Epithelial cell of umbilical artery (primary cell): Measurements from ENCODE around the gene BARX1. TPM values are rescaled to one million over a fixed set of nuclear protein-coding genes. Genes with fewer than 3 reads are reported as not detected.

Source experiments
- total RNA-seq: library from RNA; depleted of rRNA; stranded (reverse); fragments of >200 nt; gene quantifications from 2 replicates; pipeline ENCODE4 v1.2.3, GENCODE V29; 2014

The BARX1 gene, protein sequence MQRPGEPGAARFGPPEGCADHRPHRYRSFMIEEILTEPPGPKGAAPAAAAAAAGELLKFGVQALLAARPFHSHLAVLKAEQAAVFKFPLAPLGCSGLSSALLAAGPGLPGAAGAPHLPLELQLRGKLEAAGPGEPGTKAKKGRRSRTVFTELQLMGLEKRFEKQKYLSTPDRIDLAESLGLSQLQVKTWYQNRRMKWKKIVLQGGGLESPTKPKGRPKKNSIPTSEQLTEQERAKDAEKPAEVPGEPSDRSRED
- not detected in 2 replicates for total RNA-seq

DNA sequence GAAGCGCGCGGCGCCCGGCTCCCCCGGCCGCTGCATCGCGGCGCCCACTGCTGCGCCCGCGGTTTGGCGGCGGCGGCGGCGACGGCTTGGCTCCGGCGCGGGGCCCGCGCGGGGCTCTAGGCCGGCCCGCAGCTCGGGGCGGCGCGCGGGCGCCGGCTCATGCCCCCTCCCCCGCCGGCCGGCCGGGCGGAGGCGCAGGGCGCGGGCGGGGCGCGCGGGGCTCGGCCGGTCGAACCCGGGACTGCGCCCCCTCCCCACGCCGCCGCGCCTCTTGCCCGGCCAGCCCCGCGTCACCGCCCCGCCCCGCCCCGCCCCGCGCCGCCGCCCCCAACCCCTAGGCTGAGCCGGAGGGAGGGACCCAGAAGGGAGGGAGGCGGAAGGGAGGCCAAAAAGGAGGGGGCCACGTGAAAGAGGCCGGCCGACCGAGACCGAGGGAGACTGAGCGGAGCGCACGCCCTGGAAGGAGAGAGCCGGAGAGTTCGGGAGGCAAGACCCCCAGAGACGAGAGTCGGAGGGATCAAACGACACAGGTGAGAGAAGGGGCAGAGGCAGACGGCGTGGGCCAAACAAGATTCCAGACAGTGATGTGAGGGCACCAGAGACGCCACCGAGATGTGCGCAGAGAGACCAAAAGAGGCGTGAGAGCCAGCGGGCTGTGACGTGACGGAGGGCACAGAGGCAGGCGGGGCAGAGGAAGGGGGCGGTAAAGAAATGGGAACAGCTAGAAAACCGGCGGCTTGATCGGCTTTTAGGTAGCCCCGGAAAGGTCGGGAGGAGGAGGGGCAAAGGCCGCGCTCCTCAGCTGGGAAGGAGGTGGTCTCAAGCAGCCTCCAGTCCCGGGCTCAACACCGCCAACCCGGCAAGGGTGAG lies at the start of gene BARX1:
Gene BARX1 (minus strand): TSS at position 245 of the 870 bp plus-strand sequence. CDS start 209 bp downstream, at position 36.

Other genes with a start within 250 kb of the BARX1 start
- gene PTPDC1, start 129.1 kb upstream of the BARX1 start, total RNA-seq, result 5.9 and 7.1 TPM in 2 replicates